GM21526 (cell line): ENCODE results near the gene ATG10.
A peak's percentile ranks its signal among the peaks of the same experiment; 100 is the strongest.
"Not testable (repeated sequence)": the region's sequence is repeated elsewhere in the genome, so short reads cannot be mapped to it uniquely, and the experiment has no call there.

Experiments used
- ATAC-seq: cut with Tn5 transposase; IDR thresholded peaks from one replicate; pipeline ENCODE4 v1.9.1; 2021; ENCODE audit warnings: moderate library complexity; ENCODE audit not compliant: unreplicated experiment, low FRiP score

ATG10 gene

GRCh38 chr5:82109013-82109412 lies 137.2 kb downstream of the ATG10 start:
- no peak for ATAC-seq

GRCh38 chr5:82109915-82110314 lies 138.1 kb downstream of the ATG10 start:
- not testable (repeated sequence) for ATAC-seq

- peak; percentile 59 for ATAC-seq
Observed at GRCh38 chr5:82111191-82111590, 139.4 kb downstream of the ATG10 start.

GRCh38 chr5:82115858-82116257 lies 144.0 kb downstream of the ATG10 start:
- no peak for ATAC-seq

GRCh38 chr5:82119889-82120288 lies 148.1 kb downstream of the ATG10 start:
- ATAC-seq, result no peak

- ATAC-seq, result no peak
Observed at GRCh38 chr5:82129723-82130285, 158.0 kb downstream of the ATG10 start.

- no peak for ATAC-seq
Observed at GRCh38 chr5:82130602-82131001, 158.8 kb downstream of the ATG10 start.

- no peak for ATAC-seq
Observed at GRCh38 chr5:82137205-82137604, 165.4 kb downstream of the ATG10 start.

GRCh38 chr5:82139837-82140236 lies 168.0 kb downstream of the ATG10 start:
- ATAC-seq, result not testable (repeated sequence)

- ATAC-seq, result no peak
Observed at GRCh38 chr5:82142217-82142841, 170.5 kb downstream of the ATG10 start.

GRCh38 chr5:82142928-82143577 lies 171.2 kb downstream of the ATG10 start:
- ATAC-seq, result no peak

- no peak for ATAC-seq
Observed at GRCh38 chr5:82147860-82148573, 176.2 kb downstream of the ATG10 start.

GRCh38 chr5:82149434-82149833 lies 177.6 kb downstream of the ATG10 start:
- ATAC-seq, result no peak

- no peak for ATAC-seq
Observed at GRCh38 chr5:82150559-82150958, 178.7 kb downstream of the ATG10 start.

GRCh38 chr5:82151204-82151603 lies 179.4 kb downstream of the ATG10 start:
- no peak for ATAC-seq

- no peak for ATAC-seq
Observed at GRCh38 chr5:82151662-82152061, 179.8 kb downstream of the ATG10 start.

- ATAC-seq, result no peak
Observed at GRCh38 chr5:82152978-82153481, 181.2 kb downstream of the ATG10 start.

- no peak for ATAC-seq
Observed at GRCh38 chr5:82154776-82155175, 183.0 kb downstream of the ATG10 start.

- ATAC-seq, result no peak
Observed at GRCh38 chr5:82155305-82155704, 183.5 kb downstream of the ATG10 start.

GRCh38 chr5:82156874-82157273 lies 185.1 kb downstream of the ATG10 start:
- ATAC-seq, result no peak

GRCh38 chr5:82158755-82159413 lies 187.1 kb downstream of the ATG10 start:
- no peak for ATAC-seq
